ENCODE results near the gene CFAP157. TPM values are rescaled to one million over a fixed set of nuclear protein-coding genes. Genes with fewer than 3 reads are reported as not detected.
"Not testable (repeated sequence)": the region's sequence is repeated elsewhere in the genome, so short reads cannot be mapped to it uniquely, and the experiment has no call there.

Gene CFAP157
- total RNA-seq, 1 donor from 2014 or later: 0.07 TPM

- intact Hi-C loops (cut with micrococcal nuclease): no loop called here
These were observed 48.6 kb downstream of the CFAP157 start for GRCh38 chr9:127755061-127756060.

DNA sequence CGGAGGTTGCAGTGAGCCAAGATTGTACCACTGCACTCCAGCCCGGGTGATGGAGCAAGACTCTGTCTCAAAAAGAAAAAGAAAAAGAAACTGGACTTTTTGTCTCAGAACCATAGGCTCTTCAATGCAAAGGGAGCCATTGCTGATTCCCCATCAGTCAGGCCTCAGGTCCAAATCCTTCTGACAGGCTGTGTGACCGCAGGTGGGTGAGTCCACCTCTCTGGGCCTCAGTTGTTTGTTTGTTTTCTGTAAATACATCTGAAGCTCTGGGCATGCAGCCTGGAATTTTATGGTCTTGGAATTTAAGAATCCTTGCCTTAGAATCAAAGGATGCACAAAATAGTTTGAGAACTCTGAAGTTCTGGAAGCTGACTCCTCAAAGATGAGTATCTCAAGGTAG, 49.4 kb downstream of the CFAP157 start:
- intact Hi-C loops (cut with micrococcal nuclease): no loop called here

- intact Hi-C loops (cut with micrococcal nuclease): not testable (repeated sequence)
These were observed 50.0 kb downstream of the CFAP157 start for GRCh38 chr9:127756776-127757175.

- intact Hi-C loops (cut with micrococcal nuclease): no loop called here
These were observed 52.1 kb downstream of the CFAP157 start for GRCh38 chr9:127758843-127759242.

- intact Hi-C loops (cut with micrococcal nuclease): no loop called here
These were observed 54.3 kb downstream of the CFAP157 start for GRCh38 chr9:127761061-127761460.

DNA sequence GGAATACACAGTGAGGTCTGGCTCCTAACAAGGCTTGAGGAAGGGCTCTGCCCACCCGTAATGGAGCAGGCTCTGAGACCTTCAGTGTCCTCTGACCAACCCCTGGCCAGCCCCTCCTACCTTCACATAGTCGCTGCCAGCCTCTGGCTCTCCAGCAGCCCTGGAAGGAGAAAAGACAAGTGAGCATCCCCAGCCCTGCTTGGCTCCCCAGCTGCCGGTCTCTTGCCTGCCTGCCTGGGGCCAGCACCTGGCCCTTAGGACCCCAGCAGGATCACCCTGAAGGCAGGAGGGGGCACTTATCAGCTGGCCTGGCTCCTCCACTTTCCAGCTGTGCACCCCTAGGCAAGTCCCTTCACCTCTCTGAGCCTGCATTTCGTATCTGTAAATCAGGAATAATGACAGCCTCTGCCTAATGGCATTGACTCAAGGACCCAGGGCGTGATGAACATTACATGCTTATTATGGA, 54.7 kb downstream of the CFAP157 start:
- intact Hi-C loops (cut with micrococcal nuclease): no loop called here

GRCh38 chr9:127762111-127762676, 55.4 kb downstream of the CFAP157 start:
- intact Hi-C loops (cut with micrococcal nuclease): no loop called here

DNA sequence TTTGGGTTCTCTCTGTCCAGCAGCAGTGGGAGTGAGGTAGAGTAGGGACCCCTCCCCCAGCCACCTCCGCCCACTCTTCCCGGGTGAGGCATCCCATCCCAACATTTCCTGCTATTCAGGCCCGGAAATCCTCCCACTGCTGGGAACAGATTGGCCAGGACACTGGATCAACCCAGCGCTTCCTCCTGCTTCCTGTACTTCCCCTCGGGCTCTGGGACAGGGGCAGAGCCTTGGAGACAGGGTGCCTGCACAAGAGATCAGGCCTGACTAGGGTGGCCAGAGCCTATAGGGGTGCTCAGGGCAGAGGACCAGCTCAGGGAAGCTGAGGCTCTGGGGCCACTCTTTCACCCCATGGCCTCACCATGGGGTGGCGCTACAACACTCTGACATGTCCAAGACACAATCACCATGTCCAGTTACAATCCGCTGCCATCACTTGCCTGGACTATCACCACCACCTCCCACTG, 57.2 kb downstream of the CFAP157 start:
- intact Hi-C loops (cut with micrococcal nuclease): no loop called here

GRCh38 chr9:127765418-127765817, 58.6 kb downstream of the CFAP157 start:
- intact Hi-C loops (cut with micrococcal nuclease): no loop called here

Other genes starting within 250 kb of the CFAP157 start
- gene STXBP1, start 94.7 kb upstream of the CFAP157 start, total RNA-seq: 16.0 and 16.8 TPM in 2 replicates
- 10.1 and 11.0 TPM in 2 replicates for gene PTRH1, start 8.7 kb downstream of the CFAP157 start, total RNA-seq
- gene TTC16, start 9.1 kb downstream of the CFAP157 start, total RNA-seq: 0.22 and 0.41 TPM in 2 replicates
- 17.9 and 18.6 TPM in 2 replicates for gene TOR2A, start 28.3 kb downstream of the CFAP157 start, total RNA-seq
- gene SH2D3C, start 71.7 kb downstream of the CFAP157 start, total RNA-seq: 76.4 and 77.6 TPM in 2 replicates
- gene CDK9, start 79.0 kb downstream of the CFAP157 start, total RNA-seq: 111 and 113 TPM in 2 replicates
- gene FPGS, start 95.9 kb downstream of the CFAP157 start, total RNA-seq: 89.5 and 94.8 TPM in 2 replicates
- gene ENG, start 147.7 kb downstream of the CFAP157 start, total RNA-seq: 20.6 and 24.1 TPM in 2 replicates
- gene AK1, start 170.7 kb downstream of the CFAP157 start, total RNA-seq: 58.5 and 60.2 TPM in 2 replicates
- gene ST6GALNAC6, start 192.6 kb downstream of the CFAP157 start, total RNA-seq: 114 and 116 TPM in 2 replicates
- 28.4 and 32.2 TPM in 2 replicates for gene ST6GALNAC4, start 210.1 kb downstream of the CFAP157 start, total RNA-seq
- 1.7 and 1.8 TPM in 2 replicates for gene PIP5KL1, start 223.8 kb downstream of the CFAP157 start, total RNA-seq
- 51.3 and 53.8 TPM in 2 replicates for gene DPM2, start 230.9 kb downstream of the CFAP157 start, total RNA-seq